ENCODE results near the gene NAV3.
A peak's percentile ranks its signal among the peaks of the same experiment; 100 is the strongest.

Gene NAV3

DNA sequence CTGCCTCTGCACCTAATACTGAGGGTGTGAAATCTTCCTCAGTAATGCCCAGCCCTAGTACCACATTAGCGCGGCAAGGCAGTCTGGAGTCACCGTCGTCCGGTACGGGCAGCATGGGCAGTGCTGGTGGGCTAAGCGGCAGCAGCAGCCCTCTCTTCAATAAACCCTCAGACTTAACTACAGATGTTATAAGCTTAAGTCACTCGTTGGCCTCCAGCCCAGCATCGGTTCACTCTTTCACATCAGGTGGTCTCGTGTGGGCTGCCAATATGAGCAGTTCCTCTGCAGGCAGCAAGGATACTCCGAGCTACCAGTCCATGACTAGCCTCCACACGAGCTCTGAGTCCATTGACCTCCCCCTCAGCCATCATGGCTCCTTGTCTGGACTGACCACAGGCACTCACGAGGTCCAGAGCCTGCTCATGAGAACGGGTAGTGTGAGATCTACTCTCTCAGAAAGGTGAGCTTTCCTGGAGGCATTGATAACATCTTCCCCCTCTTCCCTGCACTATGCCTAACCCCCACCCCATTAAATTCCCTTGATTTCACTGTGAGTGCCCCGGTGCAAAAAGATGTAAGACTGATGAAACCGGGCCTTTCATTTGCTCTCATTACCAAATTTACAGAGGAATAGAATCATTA lies 291.4 kb downstream of the NAV3 start:
- DNase-seq, result no peak

DNA sequence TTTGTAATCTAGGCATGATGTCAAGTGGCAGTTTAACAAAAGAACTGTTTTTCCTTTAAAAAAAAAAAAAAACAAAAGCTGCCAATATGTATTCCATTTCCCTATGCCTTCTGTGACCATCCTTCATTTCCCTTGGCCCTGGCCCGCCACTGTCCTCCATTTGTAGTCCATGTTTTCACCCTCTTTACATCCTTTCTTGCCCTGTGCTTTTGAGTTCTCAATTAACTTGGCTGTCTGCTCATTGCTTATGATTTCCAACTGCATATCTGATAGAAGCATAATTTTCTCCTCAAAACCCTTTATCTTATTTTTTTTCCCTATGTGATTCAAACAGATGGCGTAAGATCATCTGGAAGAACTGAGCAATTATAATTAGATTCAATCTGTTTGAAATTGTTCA lies 297.5 kb downstream of the NAV3 start:
- no peak for DNase-seq

DNA sequence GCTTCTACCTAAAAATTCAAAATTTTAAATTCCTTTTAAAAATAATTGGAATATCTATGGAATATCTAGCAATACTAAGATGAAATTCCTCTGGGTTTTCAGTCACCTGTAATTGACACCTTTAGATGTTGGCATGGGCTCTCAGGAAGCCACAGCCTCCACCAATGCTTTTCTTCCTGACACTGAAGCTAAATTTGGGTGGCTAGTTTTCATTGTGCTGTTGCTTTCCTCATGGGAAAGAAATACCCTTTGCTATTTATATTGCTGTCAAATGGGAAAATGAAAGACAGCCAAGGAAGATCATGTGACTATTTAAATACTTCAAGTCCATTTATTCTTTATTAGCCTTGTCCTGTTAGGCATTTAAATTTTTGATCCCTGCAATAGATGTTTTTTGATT lies 313.0 kb downstream of the NAV3 start:
- no peak for DNase-seq

- no peak for DNase-seq
Measured at GRCh38 chr12:78145398-78145797, 314.7 kb downstream of the NAV3 start.

GRCh38 chr12:78146365-78146772 lies 315.7 kb downstream of the NAV3 start:
- peak in 1 of 2 donors; percentile 3 for DNase-seq

DNA sequence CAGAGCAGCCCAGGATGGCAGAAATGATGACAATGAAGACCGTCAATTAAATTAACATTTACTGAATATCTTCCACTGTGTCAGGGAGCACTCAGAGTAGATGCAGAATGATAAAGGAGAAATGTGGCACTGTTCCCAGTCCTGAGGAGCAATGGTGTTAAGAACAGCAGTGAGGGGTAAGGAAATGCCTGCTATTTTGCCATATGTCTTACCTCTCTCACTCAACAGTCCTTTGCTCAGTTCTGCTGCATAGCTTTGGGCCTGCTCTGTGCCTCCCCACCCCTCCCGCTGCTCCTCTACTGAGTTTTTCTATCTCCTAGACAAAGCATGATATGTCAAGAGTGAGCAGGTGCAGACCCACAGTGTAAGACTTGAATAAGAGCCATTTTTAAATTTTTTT lies 318.8 kb downstream of the NAV3 start:
- no peak for DNase-seq

DNA sequence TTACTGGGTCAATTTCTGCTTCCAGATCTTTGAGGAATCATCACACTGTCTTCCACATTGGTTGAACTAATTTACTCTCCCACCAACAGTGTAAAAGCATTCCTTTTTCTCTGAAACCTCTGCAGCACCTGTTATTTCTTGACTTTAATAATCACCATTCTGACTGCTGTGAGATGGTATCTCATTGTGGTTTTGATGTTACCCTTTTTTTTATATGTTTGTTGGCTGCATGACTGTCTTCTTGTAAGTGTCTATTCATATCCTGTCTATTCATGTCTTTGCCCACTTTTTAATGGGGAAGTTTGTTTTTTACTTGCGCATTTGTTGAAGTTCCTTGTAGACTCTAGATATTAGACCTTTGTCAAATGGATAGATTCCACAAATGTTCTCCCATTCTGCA lies 324.9 kb downstream of the NAV3 start:
- DNase-seq, result no peak

DNA sequence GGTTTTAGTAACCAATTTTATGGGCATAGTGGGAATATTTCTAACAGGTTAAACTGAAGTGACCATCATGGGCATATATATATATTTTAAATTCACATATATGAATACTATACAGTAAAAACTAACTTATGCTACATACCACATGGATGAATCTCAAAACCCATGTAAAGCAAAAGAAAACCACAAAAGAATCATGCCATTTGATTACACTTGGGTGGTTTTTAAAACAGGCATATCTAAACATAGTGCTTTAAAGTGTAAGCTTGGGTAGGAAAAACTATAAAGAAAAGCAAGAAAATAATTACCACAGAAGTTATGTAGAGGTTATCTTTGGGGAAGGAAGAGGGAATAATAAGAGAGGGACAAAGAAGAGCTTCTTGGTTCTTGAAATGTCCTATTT lies 326.1 kb downstream of the NAV3 start:
- no peak for DNase-seq

DNA sequence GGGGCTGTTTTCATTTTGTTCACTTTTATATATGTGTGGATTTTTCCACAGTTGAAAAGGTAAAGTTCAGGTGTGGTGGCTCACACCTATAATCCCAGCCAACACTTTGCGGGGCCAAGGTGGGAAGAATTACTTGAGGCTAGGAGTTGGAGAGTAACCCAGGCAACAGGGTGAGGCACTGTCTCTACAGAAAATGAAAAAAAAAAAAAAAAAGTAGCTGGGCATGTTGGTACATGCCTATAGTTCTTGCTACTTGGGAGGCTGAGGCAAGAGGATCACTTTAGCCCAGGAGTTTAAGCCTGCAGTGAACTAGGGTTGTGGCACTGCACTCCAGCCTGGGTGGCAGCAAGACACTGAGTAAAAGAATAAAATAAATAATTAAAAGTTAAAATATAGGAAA lies 326.5 kb downstream of the NAV3 start:
- DNase-seq, result no peak

- no peak for DNase-seq
Measured at GRCh38 chr12:78164154-78164553, 333.5 kb downstream of the NAV3 start.

GRCh38 chr12:78167510-78167909 lies 336.8 kb downstream of the NAV3 start:
- no peak for DNase-seq

GRCh38 chr12:78171061-78171460 lies 340.4 kb downstream of the NAV3 start:
- no peak for DNase-seq

DNA sequence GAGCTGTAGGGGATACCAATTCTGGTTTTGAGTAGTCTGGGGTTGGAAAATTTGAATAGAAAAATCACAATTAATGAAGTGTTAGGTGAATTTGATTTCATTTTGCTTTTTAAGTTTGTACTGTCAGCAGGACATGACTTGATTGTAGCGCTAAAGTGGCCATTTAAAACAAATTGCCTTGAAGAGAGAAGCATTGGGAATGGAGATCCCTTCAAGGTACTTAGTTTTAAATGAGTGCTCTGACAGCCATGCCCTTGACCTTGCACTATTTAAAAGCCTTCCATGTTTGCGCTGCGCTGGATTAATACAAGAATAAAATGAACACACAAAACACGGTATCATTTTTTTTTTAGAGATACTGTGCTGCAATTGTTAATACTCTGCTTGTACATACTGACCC lies 345.9 kb downstream of the NAV3 start:
- DNase-seq, result no peak

DNA sequence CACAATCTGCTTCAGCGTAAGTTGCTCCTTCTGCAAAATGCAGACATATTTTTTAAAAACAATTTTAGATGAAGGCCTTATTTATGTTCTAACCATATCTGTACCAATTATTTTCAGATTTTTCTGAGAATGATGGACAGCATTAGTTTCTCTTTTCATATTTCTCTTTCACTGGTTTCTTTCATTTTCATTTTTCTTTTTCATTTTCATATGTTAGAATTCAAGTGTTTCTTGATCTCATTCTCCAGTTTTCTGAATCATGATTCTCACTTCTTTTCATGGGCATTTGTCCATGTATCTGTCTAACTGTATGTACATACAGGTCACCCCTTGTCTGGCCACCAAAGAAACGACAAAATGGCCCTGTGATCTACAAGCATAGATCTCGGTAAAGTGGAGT lies 346.6 kb downstream of the NAV3 start:
- DNase-seq, result no peak

- DNase-seq, result no peak
Measured at GRCh38 chr12:78179346-78179745, 348.7 kb downstream of the NAV3 start.

DNA sequence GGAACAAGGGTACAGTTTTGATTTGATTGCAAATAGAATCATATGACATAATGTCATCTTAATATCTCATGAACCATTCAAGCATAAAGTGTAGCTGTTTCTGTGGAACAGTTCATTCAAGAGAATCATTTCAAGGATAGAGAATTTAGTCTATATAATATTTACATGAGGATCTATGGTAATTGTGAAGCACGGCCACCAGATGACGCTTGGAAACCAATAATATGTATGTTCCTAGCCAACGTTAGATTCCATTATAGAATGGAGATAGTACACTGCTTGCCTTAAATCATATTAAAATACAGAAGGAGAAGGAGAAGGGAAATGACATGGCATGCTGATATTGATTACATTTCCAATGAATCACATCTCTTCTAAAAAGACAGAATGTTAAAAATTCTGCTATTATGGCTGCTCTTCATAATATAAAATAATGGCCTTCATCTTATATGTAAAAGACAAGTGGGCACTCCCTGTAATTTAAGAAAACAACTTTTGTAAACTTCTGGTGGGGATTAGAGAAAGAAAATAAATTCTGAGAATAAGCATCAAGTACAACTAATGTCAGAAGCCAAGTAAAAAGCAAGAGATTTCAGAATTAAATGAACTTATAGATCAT lies 351.0 kb downstream of the NAV3 start:
- DNase-seq, result no peak

DNA sequence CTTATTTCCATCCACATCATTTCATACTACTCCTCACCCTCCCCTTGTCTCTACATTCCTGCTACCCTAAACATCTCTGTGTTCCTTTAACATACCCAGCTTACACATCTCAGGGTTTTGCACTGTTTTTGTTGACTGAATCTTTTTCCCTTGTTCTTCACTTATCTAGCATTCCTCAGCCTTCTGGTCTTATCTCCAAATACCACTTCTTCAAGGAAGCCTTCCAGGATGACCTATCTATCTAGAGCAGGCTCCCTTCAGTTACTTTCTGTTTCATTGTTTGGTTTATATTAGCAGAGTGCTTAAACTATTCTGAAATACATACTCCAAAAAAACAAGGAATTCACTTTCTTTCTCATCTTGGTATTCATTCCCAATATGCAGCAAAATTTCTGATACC lies 353.1 kb downstream of the NAV3 start:
- no peak for DNase-seq

- DNase-seq, result no peak
Measured at GRCh38 chr12:78185109-78185508, 354.4 kb downstream of the NAV3 start.

DNA sequence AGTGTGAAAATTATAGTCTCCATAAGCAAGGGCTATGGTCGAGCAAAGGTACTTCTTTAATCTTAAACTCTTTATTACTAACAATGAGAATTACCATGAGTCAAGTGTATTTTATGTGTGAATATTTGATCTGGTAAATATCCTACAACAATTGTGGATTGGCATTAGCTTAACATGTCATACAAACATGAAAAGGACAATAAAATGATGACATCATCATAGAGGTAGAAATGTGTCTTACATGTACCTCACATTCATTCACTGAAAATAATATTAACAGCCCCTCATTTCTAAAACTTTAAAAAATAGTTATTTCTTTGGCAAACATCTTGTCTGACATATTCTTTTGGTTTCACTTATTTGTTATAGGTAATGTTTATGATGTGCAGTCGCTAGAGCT lies 355.0 kb downstream of the NAV3 start:
- no peak for DNase-seq

GRCh38 chr12:78186670-78187069 lies 356.0 kb downstream of the NAV3 start:
- no peak for DNase-seq

- no peak for DNase-seq
Measured at GRCh38 chr12:78187741-78188140, 357.0 kb downstream of the NAV3 start.

- DNase-seq, result no peak
Measured at GRCh38 chr12:78189656-78190055, 359.0 kb downstream of the NAV3 start.

DNA sequence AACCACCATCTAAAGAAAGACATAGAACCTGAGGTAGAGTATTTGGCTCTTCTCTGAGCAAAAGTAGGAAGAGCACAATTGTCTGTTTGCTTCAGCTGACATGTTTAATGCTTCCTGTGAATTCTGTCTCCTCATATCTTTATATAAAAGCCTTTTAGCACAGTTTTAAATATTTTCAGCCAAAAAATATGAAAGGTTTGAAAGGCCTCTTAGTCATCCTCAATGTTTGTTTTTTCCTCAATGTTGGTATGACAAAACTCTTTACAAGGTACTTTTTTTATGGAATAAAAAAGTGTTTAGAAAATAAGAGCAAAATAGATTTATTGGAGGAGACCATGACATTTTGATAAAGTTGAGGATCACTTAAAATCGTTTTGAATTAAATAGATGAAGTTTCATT lies 360.9 kb downstream of the NAV3 start:
- DNase-seq, result no peak

DNA sequence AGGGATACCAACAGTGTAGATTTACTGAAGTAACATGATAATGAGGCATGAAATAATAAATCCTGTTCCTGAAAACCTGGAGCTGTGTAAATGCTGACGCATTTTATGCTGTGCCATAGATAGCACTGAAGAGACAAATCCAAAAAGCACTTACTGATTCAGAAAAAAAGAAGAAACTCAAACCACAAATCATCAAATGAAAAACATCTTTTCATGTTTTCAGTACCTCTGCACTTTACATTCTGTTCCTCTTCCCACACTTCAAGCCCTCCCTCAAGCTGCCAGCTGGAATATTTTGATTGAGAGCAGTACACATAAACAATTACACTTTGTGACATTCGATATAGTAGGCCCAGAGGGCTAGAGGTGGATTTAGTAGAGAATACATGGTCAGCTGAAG lies 362.3 kb downstream of the NAV3 start:
- DNase-seq, result no peak

- DNase-seq, result no peak
Measured at GRCh38 chr12:78194448-78194847, 363.8 kb downstream of the NAV3 start.
